ENCODE measurements around the gene NTHL1.

The NTHL1 gene

GRCh38 chr16:2029350-2029749, 18.3 kb downstream of the NTHL1 start:
- no peak overlapping the region for H3K4me3 ChIP-seq (ENCODE audit: control insufficient read depth, low read depth, low read length)
- TF ChIP-seq, protein P1, sequence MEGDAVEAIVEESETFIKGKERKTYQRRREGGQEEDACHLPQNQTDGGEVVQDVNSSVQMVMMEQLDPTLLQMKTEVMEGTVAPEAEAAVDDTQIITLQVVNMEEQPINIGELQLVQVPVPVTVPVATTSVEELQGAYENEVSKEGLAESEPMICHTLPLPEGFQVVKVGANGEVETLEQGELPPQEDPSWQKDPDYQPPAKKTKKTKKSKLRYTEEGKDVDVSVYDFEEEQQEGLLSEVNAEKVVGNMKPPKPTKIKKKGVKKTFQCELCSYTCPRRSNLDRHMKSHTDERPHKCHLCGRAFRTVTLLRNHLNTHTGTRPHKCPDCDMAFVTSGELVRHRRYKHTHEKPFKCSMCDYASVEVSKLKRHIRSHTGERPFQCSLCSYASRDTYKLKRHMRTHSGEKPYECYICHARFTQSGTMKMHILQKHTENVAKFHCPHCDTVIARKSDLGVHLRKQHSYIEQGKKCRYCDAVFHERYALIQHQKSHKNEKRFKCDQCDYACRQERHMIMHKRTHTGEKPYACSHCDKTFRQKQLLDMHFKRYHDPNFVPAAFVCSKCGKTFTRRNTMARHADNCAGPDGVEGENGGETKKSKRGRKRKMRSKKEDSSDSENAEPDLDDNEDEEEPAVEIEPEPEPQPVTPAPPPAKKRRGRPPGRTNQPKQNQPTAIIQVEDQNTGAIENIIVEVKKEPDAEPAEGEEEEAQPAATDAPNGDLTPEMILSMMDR (IDR thresholded peaks at IDR 0.05; ENCODE audit: control insufficient read depth, insufficient read depth, low read depth, low read length, missing control alignments) = no peak
- DNase-seq (ENCODE audit: low read depth) = no peak

DNA sequence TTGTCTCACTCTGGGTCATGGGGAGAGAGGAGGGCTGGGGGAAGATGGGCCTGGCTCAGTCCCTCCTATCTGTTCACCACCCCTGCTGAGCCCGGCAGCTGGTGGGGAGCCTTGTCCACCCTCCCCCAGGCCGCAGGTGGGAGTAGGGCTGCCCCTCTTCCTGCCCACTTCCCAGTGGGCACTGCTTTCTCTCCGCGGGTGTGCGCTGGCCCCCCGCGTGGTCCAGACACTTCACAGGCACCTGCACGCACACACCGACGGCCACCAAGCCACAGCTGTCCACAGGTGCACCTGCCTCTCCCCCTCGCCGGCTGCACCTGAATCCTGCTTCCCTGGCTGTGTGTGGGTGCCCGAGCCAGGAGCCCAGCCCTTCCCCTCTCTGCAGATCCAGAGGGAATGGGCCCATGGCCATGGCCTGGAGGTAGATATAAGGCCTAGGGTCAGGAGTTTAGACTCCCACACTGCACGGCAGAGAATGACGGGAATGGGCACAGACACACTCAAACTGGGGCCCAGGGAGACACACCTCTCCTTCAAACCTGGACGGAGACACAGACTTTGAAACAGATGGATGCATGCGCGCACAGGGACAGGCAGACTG, 18.9 kb downstream of the NTHL1 start:
- H3K4me3 ChIP-seq (ENCODE audit: control insufficient read depth, low read depth, low read length) = no peak overlapping the region
- no peak for DNase-seq (ENCODE audit: low read depth)
- TF ChIP-seq, protein P1 (IDR thresholded peaks at IDR 0.05; ENCODE audit: control insufficient read depth, insufficient read depth, low read depth, low read length, missing control alignments) = no peak

GRCh38 chr16:2028146-2028545, 19.5 kb downstream of the NTHL1 start:
- TF ChIP-seq, protein P1 (IDR thresholded peaks at IDR 0.05; ENCODE audit: control insufficient read depth, insufficient read depth, low read depth, low read length, missing control alignments) = no peak
- peak overlapping the region; percentile 76 for H3K4me3 ChIP-seq (ENCODE audit: control insufficient read depth, low read depth, low read length)
- no peak for DNase-seq (ENCODE audit: low read depth)

DNA sequence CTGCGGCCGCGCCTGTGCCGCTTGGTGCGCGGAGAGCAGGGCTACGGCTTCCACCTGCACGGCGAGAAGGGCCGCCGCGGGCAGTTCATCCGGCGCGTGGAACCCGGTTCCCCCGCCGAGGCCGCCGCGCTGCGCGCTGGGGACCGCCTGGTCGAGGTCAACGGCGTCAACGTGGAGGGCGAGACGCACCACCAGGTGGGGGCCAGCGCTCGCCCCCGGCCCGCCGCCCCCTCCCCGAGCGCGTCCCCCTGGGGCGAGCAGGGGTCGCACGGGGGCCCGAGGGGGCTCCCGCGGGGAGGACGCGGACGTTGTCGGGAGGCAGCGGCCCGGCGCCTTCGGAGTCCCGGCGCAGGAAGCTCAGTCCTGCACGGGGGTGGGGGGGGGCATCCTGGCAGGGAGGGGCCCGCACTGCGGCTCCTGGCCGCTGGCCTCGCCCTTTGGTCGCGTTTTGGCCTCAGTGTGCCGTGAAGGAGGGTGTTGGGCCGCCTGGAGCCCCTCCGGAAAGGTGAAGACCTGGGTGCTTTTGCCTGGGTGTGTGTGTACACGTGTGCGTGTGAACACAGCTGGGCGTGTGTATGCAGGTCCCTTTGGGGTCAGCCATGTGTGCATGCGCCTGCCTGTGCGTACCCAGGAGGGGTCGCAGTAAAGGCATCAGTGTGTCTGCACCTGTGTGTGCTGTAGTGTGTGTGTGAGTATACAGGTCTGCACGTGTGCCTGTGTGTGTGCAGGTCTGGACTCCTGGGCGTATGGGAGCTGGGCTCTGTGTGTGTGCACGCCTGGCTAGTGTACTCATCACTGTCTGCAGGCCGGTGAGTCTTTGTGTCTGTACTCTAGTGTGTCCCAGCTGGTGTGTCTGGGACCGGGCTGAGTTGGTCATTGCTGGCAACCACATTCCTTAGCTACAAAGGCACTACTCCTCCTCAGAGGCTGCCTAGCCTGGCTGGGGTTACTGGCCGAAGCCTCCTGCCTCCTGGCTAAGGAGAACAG, 20.3 kb downstream of the NTHL1 start:
- TF ChIP-seq, protein P1 (IDR thresholded peaks at IDR 0.05; ENCODE audit: control insufficient read depth, insufficient read depth, low read depth, low read length, missing control alignments) = no peak
- H3K4me3 ChIP-seq (ENCODE audit: control insufficient read depth, low read depth, low read length) = peak overlapping the region; percentile 76
- DNase-seq (ENCODE audit: low read depth) = no peak

- DNase-seq (ENCODE audit: low read depth) = no peak
- TF ChIP-seq, protein P1 (IDR thresholded peaks at IDR 0.05; ENCODE audit: control insufficient read depth, insufficient read depth, low read depth, low read length, missing control alignments) = no peak
- peak within 1 kb of the TSS; percentile 76 for H3K4me3 ChIP-seq (ENCODE audit: control insufficient read depth, low read depth, low read length)
Measured at GRCh38 chr16:2026461-2027023, 21.1 kb downstream of the NTHL1 start, which contains the start of gene NHERF2. Gene NHERF2 (plus strand): TSS chr16:2026902. CDS start chr16:2027006, 104 bp downstream.

DNA sequence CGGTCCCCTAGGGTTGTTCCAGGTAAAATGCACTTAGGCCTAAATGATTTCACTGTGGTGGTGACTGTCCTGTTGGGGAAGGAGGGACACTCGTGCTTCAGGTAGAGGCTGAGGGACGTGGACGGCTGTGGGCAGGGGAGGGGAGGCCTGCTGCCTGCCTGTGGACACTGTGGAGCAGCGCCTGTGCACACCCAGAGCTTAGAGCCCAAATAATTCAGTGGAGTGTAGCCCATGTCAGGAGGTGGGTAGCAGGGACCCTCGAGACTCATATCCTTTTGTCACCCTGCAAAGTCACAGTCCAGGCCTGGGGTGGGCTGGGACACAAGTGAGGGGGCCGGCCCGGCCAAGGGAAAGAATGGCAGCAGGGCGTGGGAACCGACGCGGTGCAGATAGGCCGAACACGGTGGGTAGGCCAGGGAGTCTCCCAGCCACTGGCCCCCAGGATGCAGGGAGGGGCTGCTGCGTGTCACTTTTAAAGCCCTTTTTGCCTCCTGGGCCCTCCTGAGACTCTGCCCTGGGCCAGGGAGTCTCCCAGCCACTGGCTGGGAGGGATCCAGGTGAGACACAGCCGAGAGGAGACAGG, 21.7 kb downstream of the NTHL1 start:
- H3K4me3 ChIP-seq (ENCODE audit: control insufficient read depth, low read depth, low read length) = no peak overlapping the region
- TF ChIP-seq, protein P1 (IDR thresholded peaks at IDR 0.05; ENCODE audit: control insufficient read depth, insufficient read depth, low read depth, low read length, missing control alignments) = no peak

More for the DNA sequence above, 21.7 kb downstream of the NTHL1 start:
- no peak for DNase-seq (ENCODE audit: low read depth)
